Measurements from ENCODE around the gene YPEL2.

Gene YPEL2

GRCh38 chr17:59329176-59330052, 2.0 kb upstream of the YPEL2 start:
- peak; percentile 72 for DNase-seq (ENCODE audit: low spot score)
- peak; percentile 71 for TF ChIP-seq CTCF (IDR thresholded peaks at IDR 0.05; ENCODE audit: borderline replicate concordance, control extremely low read depth, extremely low read depth, insufficient read depth, missing control alignments)
- in situ Hi-C loops (cut with MboI; ENCODE audit: low sequenced_read_pairs, unreplicated experiment) = no loop called here

GRCh38 chr17:59330053-59330942, 1.2 kb upstream of the YPEL2 start:
- no peak for TF ChIP-seq CTCF (IDR thresholded peaks at IDR 0.05; ENCODE audit: borderline replicate concordance, control extremely low read depth, extremely low read depth, insufficient read depth, missing control alignments)
- in situ Hi-C loops (cut with MboI; ENCODE audit: low sequenced_read_pairs, unreplicated experiment) = no loop called here
- DNase-seq (ENCODE audit: low spot score) = no peak

- DNase-seq (ENCODE audit: low spot score) = peak; percentile 62
- in situ Hi-C loops (cut with MboI; ENCODE audit: low sequenced_read_pairs, unreplicated experiment) = no loop called here
- no peak for TF ChIP-seq CTCF (IDR thresholded peaks at IDR 0.05; ENCODE audit: borderline replicate concordance, control extremely low read depth, extremely low read depth, insufficient read depth, missing control alignments)
Observed at GRCh38 chr17:59331929-59332748, 684 bp downstream of the YPEL2 start.

GRCh38 chr17:59332749-59333377, 1.4 kb downstream of the YPEL2 start:
- in situ Hi-C loops (cut with MboI; ENCODE audit: low sequenced_read_pairs, unreplicated experiment) = no loop called here
- no peak for TF ChIP-seq CTCF (IDR thresholded peaks at IDR 0.05; ENCODE audit: borderline replicate concordance, control extremely low read depth, extremely low read depth, insufficient read depth, missing control alignments)
- DNase-seq (ENCODE audit: low spot score) = peak; percentile 40

GRCh38 chr17:59333836-59334235, 2.4 kb downstream of the YPEL2 start:
- DNase-seq (ENCODE audit: low spot score) = no peak
- in situ Hi-C loops (cut with MboI; ENCODE audit: low sequenced_read_pairs, unreplicated experiment) = no loop called here
- TF ChIP-seq CTCF (IDR thresholded peaks at IDR 0.05; ENCODE audit: borderline replicate concordance, control extremely low read depth, extremely low read depth, insufficient read depth, missing control alignments) = no peak
